ENCODE measurements around the gene GSTM3.

Gene GSTM3

DNA sequence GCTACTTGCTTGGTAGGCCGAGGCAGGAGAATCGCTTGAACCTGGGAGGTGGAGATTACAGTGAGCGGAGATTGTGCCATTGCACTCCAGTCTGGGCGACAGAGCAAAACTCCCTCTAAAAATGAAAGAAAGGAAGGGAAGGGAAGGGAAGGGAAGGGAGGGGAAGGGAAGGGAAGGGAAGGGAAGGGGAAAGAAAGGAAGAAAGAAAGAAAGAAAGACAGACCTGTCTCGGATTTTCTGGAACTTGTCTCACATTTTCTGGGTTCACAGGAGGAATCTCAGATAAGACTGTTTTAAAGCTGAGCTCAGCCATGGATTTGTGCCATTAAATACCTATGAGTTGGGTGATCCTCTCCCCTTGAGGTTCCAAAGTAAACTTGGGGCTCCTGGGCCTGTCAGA is 15.9 kb downstream of the GSTM3 start:
- TF ChIP-seq, protein P1, sequence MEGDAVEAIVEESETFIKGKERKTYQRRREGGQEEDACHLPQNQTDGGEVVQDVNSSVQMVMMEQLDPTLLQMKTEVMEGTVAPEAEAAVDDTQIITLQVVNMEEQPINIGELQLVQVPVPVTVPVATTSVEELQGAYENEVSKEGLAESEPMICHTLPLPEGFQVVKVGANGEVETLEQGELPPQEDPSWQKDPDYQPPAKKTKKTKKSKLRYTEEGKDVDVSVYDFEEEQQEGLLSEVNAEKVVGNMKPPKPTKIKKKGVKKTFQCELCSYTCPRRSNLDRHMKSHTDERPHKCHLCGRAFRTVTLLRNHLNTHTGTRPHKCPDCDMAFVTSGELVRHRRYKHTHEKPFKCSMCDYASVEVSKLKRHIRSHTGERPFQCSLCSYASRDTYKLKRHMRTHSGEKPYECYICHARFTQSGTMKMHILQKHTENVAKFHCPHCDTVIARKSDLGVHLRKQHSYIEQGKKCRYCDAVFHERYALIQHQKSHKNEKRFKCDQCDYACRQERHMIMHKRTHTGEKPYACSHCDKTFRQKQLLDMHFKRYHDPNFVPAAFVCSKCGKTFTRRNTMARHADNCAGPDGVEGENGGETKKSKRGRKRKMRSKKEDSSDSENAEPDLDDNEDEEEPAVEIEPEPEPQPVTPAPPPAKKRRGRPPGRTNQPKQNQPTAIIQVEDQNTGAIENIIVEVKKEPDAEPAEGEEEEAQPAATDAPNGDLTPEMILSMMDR (IDR thresholded peaks at IDR 0.05) = no peak

DNA sequence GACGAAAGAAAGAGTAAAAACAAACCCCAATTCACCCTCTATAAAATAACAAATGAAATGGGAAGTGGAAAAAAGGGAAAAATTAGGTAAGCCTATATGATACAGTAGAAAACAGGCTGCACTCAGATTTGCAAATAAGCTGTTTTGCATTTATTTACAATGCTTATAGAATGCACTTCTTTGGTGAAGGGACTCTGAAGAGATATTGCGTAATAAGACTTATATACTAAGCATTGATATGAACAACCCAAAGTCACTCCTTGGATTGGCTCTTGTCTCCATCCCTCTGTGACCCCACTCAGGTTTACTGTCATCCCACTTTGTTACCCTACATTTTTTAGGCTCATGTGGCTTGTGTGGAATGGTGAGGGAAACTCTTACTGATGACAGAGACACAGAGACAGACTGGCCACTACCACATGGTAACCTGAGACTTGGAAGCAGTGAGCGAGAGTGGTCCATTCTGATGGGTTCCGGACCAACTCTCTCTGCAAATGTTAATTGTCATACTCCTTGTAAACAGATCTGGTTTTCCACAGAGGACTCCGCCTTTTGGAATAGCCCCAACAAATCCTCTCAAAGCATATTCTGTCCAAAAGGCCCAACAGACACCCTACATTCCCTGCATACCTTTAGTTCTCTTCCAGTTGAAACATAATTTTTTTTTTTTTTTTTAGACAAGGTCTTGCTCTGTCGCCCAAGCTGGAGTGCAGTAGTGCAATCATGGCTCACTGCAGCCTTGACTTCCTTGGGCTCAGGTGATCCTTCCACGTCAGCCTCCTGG is 17.7 kb downstream of the GSTM3 start:
- TF ChIP-seq, protein P1 (IDR thresholded peaks at IDR 0.05) = no peak

- TF ChIP-seq, protein P1 (IDR thresholded peaks at IDR 0.05) = no peak
Observed at GRCh38 chr1:109721971-109722370, 18.9 kb downstream of the GSTM3 start.

GRCh38 chr1:109721042-109721441 is 19.8 kb downstream of the GSTM3 start:
- TF ChIP-seq, protein P1 (IDR thresholded peaks at IDR 0.05) = no peak

GRCh38 chr1:109719337-109719837 is 21.5 kb downstream of the GSTM3 start:
- TF ChIP-seq, protein P1 (IDR thresholded peaks at IDR 0.05) = no peak

GRCh38 chr1:109718495-109718894 is 22.3 kb downstream of the GSTM3 start:
- TF ChIP-seq, protein P1 (IDR thresholded peaks at IDR 0.05) = no peak

GRCh38 chr1:109717729-109718128 is 23.1 kb downstream of the GSTM3 start:
- TF ChIP-seq, protein P1 (IDR thresholded peaks at IDR 0.05) = no peak
